Activated effector memory CD4-positive, alpha-beta T cell treated with Interleukin-2 at 50 U/mL for 16 hours (primary cell): ENCODE measurements around the gene EXTL1.

Source experiments
- DNase-seq: peaks from one replicate; pipeline ENCODE4 v3.0.0-alpha.2; 2020

EXTL1 gene

GRCh38 chr1:26075421-26076144 lies 54.0 kb downstream of the EXTL1 start:
- DNase-seq, result no peak

GRCh38 chr1:26077524-26077923 lies 55.9 kb downstream of the EXTL1 start:
- DNase-seq, result no peak

GRCh38 chr1:26078286-26079177 lies 57.0 kb downstream of the EXTL1 start:
- DNase-seq, result no peak

- DNase-seq, result no peak
Observed at GRCh38 chr1:26079178-26079563, 57.6 kb downstream of the EXTL1 start.

GRCh38 chr1:26079960-26080814 lies 58.6 kb downstream of the EXTL1 start:
- no peak for DNase-seq

- DNase-seq, result no peak
Observed at GRCh38 chr1:26081267-26082019, 59.9 kb downstream of the EXTL1 start.

- no peak for DNase-seq
Observed at GRCh38 chr1:26082020-26082350, 60.4 kb downstream of the EXTL1 start.

- DNase-seq, result no peak
Observed at GRCh38 chr1:26083208-26083607, 61.6 kb downstream of the EXTL1 start.

GRCh38 chr1:26084091-26084561 lies 62.6 kb downstream of the EXTL1 start:
- DNase-seq, result no peak

- no peak for DNase-seq
Observed at GRCh38 chr1:26084844-26085243, 63.3 kb downstream of the EXTL1 start.
